ENCODE results near the gene INPPL1.
"Not testable (repeated sequence)": the region's sequence is repeated elsewhere in the genome, so short reads cannot be mapped to it uniquely, and the experiment has no call there.

- not testable (repeated sequence) for TF ChIP-seq SPI1 (IDR thresholded peaks at IDR 0.05; ENCODE audit: borderline replicate concordance, low read depth); CTCF (IDR thresholded peaks at IDR 0.05; ENCODE audit: insufficient read depth, low read length); POLR2AphosphoS5 (IDR thresholded peaks at IDR 0.05; ENCODE audit: low read depth); GABPA (IDR thresholded peaks at IDR 0.05; ENCODE audit: low read depth)
Measured at GRCh38 chr11:72180892-72181552, 43.5 kb upstream of the INPPL1 start.
